SJSA1 (cell line): ENCODE measurements around the gene MOAP1. TPM values are rescaled to one million over a fixed set of nuclear protein-coding genes. Genes with fewer than 3 reads are reported as not detected.
A peak's percentile ranks its signal among the peaks of the same experiment; 100 is the strongest.
"Not testable (repeated sequence)": the region's sequence is repeated elsewhere in the genome, so short reads cannot be mapped to it uniquely, and the experiment has no call there.

Experiments
- DNase-seq, 2 experiments: peaks; one replicate each; pipeline ENCODE4 v3.0.0-alpha.2; 2015 to 2020; ENCODE audit warnings: low spot score in 2 of 2, low read depth in 1 of 2
- H3K27ac ChIP-seq: fragments of 250-450 bp; sonication (Bioruptor Pico); 2 replicates; pipeline ENCODE4 v1.5.1; 2020; ENCODE audit warnings: mild to moderate bottlenecking, moderate library complexity
- H3K27me3 ChIP-seq: fragments of 250-450 bp; sonication (Bioruptor Pico); replicated peaks from 2 replicates; pipeline ENCODE4 v1.5.1; 2020; ENCODE audit warnings: mild to moderate bottlenecking, moderate library complexity
- H3K36me3 ChIP-seq: fragments of 250-450 bp; sonication (Bioruptor Pico); 2 replicates; pipeline ENCODE4 v1.5.1; 2020; ENCODE audit warnings: mild to moderate bottlenecking
- H3K4me1 ChIP-seq: fragments of 250-450 bp; sonication (Bioruptor Pico); replicated peaks from 2 replicates; pipeline ENCODE4 v1.6.1; 2021; ENCODE audit warnings: mild to moderate bottlenecking
- H3K4me3 ChIP-seq: fragments of 250-450 bp; sonication (Bioruptor Pico); 2 replicates; pipeline ENCODE4 v1.5.1; 2020; ENCODE audit warnings: mild to moderate bottlenecking
- H3K9me3 ChIP-seq: fragments of 250-450 bp; sonication (Bioruptor Pico); replicated peaks from 2 replicates; pipeline ENCODE4 v1.5.1; 2020; ENCODE audit warnings: mild to moderate bottlenecking
- total RNA-seq: library from RNA; depleted of rRNA; stranded (reverse); fragments of >200 nt; shearing (Covaris generic); gene quantifications from 2 replicates; pipeline ENCODE4 v1.2.3, GENCODE V29; 2014; rRNA removed

Gene MOAP1, protein sequence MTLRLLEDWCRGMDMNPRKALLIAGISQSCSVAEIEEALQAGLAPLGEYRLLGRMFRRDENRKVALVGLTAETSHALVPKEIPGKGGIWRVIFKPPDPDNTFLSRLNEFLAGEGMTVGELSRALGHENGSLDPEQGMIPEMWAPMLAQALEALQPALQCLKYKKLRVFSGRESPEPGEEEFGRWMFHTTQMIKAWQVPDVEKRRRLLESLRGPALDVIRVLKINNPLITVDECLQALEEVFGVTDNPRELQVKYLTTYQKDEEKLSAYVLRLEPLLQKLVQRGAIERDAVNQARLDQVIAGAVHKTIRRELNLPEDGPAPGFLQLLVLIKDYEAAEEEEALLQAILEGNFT
- 10.0 and 10.6 TPM in 2 replicates for total RNA-seq

DNA sequence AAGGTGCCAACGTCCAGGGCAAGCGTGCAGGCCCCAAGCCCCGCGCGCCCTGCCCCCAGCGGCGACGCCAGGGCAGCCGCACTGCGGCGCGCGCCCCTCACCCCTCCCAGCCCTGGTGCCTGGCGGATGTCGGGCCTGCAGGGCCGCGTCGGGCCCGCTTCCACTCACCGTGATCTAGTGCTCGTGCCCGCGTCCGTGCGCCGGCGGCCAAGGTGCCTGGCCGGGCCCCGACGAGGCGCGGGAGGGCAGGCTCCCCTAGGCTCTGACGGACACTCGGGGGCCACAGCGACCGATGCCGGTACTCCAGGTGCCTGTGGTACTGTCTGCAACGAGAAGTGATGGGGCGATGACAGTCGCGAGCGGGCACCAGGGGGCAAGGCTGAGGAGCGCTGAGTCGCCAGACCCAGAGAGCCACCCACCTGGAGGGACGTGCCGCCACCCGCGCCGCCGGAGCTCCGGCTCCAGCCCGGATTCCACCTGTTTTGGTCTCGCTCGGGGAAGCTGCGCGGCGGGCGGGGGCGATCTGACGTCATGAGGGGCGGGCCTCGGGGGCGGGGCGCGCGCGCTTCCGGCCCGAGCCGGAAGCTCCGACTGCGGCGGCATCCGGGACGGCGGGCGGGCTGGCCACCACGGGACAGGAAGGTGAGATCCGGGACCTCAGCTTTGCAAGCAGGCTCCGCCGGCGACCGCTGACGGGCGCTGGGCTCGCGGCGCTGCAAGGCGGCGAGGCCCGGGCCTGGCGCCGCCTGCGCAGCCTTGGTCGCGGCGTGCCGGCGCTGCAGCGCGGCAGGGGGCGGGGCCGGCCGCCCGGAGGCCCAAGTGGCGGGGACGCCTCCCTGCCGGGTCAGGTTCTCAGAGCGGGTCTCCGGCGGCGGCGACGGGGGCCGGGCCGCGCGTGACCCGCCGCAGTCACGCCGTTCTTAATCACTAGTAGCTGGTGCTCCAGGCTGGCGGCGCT lies at the start of gene MOAP1, which contains the start of gene LYSET:
MOAP1 (minus strand) TSS at position 507 of the 958 bp plus-strand sequence. CDS start 655 bp downstream, outside the sequence.
LYSET (plus strand) TSS at position 927 of the 958 bp plus-strand sequence. CDS start 89 bp downstream, outside the sequence.
- Histone ChIP-seq H3K4me3 (peak within 1 kb of the TSS; percentile 73), H3K4me1 (peaks cover 11% of the 10 kb centered on the region; the same call in 1 of the 2 replicates), H3K36me3 (peaks cover 28% of the 10 kb centered on the region), H3K9me3 (no peaks in the 10 kb centered on the region), H3K27ac (peak within 1 kb of the TSS; percentile 23), H3K27me3 (no peaks in the 10 kb centered on the region)
- DNase-seq = peak; percentile 70 to 86

DNA sequence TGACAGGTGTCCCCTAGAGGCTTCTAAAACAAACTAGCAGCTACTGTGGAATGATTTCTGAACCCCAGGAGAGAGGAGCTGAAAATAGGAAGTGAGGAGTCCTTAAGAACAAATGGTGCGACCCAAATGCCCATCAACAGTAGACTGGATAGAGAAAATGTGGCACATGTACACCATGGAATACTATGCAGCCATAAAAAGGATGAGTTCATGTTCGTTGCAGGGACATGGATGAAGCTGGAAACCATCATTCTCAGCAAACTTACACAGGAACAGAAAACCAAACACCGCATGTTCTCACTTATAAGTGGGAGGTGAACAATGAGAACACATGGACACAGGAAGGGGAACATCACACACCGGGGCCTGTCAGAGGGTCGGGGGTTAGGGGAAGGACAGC lies 48.4 kb upstream of the MOAP1 start:
- peaks cover 25% of the 10 kb centered on the region for H3K4me1 ChIP-seq
- H3K36me3 ChIP-seq, H3K27me3 ChIP-seq, H3K4me3 ChIP-seq, H3K27ac ChIP-seq, H3K9me3 ChIP-seq, DNase-seq: not testable (repeated sequence)

DNA sequence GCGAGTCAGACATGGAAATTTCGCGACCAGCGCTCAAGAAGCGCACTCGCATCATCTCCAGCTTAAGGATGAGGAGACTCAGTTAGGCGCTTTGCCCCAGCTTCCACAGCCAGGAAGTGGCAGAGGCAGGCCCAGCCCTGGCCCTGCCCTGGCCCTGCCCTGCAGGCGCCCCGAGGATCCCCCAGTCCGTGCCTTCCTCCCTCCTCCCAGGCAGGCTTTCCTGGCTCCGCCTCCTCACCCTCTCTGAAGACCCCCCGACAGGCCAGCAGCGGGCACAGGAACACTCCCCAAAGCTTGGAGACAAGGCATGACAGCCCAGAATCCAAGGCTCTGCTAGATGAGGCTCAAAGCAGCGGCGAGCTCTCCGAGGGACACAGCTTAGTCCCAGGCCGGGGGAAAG lies 47.5 kb upstream of the MOAP1 start:
- H3K9me3 ChIP-seq = no peaks in the 10 kb centered on the region
- H3K27me3 ChIP-seq = no peaks in the 10 kb centered on the region
- DNase-seq = no peak
- H3K36me3 ChIP-seq = peaks cover 12% of the 10 kb centered on the region
- H3K4me3 ChIP-seq = no peak overlapping the region
- H3K27ac ChIP-seq = no peak overlapping the region
- H3K4me1 ChIP-seq = peaks cover 25% of the 10 kb centered on the region

DNA sequence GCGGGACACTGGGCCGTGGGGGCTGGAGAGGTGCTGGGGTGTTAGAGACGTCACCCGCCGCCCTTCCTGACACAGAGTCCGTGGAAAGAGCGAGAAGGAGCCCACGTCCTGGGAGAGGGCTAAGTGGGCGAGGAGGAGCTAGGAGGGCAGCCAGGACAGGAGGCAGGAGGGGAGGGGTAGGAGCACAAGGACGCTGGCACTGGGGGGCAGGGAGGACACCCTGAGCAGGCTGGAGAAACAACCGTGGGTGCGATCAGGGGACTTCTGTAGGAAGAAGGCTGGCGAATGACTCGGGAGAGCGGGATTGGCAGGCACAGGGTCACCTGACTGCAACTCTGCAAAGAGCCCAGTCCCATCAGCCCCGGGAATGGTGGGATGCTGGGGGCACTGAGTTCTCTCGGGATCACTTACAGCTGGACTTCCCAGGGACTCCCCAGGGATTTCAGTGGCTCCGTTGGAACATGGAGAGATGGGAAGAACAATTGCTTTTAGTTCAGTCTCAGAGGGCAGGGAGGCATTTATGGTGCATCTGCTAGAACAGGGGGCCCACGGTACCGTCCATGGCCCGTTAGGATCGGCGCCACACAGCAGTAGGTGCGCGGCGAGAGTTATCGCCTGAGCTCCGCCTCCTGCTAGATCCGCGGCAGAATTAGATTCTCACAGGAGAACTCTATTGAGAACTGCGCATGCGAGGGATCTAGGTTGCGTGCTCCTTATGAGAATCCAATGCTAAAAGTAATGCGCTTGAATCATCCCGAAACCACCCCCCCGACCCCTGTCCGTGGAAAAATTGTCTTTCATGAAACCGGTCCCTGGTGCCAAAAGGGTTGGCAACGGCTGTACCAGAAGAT lies 46.7 kb upstream of the MOAP1 start:
- Histone ChIP-seq H3K4me1 (peaks cover 25% of the 10 kb centered on the region), H3K9me3 (no peaks in the 10 kb centered on the region), H3K27me3 (no peaks in the 10 kb centered on the region), H3K27ac (no peak overlapping the region), H3K4me3 (peak overlapping the region; percentile 33), H3K36me3 (peaks cover 17% of the 10 kb centered on the region)
- peak in 1 of 2 experiments; percentile 17 for DNase-seq

DNA sequence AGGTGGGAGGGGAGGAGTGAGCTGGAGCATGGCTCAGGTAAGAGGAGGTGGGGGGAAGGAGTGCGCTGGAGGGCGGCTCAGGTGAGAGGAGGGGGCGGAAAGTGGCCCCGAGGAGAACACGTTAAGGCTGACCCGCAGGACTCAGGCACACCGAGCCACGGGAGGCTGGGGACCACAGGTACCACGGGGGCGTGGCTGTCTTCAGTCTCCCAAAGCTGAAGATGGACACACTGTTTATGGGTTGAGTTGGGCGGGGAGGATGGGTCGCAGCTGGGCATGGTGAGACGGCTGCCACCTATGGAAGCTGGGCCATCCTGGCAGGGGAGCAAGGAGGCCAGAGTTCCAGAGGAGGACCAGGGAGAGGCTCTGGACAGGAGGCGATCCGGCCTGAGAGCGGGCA lies 45.8 kb upstream of the MOAP1 start:
- Histone ChIP-seq H3K9me3 (no peaks in the 10 kb centered on the region), H3K4me3 (no peak overlapping the region), H3K36me3 (peaks cover 20% of the 10 kb centered on the region), H3K4me1 (peaks cover 20% of the 10 kb centered on the region), H3K27me3 (no peaks in the 10 kb centered on the region), H3K27ac (no peak overlapping the region)
- DNase-seq = no peak

DNA sequence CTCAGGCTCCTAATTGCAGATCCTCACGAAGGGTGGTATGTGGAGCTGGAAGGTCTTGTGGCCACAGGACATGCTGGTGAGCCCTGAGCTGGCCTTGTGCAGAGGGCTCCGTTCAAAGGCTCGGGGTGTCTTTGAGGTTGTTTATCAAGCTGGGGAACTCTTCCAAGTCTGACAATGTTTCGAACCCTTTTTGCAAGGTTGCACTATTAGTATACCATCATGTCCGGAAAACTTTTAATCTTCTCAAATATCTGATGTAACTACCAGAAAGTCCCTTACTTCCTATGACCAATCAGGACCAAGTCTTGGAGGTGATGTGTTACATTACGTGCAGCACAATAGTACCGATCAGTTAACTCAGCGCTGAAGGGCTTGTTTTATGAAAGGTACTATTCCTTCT lies 43.9 kb upstream of the MOAP1 start:
- DNase-seq = no peak
- Histone ChIP-seq H3K4me3 (no peak overlapping the region), H3K27me3 (no peaks in the 10 kb centered on the region), H3K4me1 (peaks cover 7% of the 10 kb centered on the region; the same call in 1 of the 2 replicates), H3K9me3 (no peaks in the 10 kb centered on the region), H3K36me3 (peaks cover 29% of the 10 kb centered on the region), H3K27ac (no peak overlapping the region)

DNA sequence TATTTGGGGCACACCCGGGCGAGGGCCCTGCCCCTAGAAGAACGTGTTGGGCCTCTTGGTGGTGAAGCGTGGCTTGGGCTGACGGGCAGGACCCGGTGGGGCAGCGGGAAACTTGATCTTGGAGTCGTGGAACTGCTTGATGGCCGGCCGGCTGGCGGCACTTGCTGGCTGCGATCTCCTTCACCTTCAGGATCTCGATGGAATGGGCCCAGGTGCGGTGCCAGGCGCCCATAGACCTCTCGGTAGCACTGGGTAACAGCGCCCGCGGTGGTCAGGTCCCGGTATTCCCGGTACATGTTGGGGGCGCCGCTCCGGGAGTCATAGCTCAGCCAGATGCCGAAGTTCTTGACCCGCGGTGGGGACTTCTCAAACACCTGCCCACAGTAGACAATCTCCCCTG lies 38.9 kb upstream of the MOAP1 start:
- Histone ChIP-seq H3K4me3 (no peak overlapping the region), H3K27me3 (no peaks in the 10 kb centered on the region), H3K36me3 (peaks cover 71% of the 10 kb centered on the region), H3K4me1 (no peaks in the 10 kb centered on the region), H3K27ac (no peak overlapping the region), H3K9me3 (no peaks in the 10 kb centered on the region)
- DNase-seq = no peak

DNA sequence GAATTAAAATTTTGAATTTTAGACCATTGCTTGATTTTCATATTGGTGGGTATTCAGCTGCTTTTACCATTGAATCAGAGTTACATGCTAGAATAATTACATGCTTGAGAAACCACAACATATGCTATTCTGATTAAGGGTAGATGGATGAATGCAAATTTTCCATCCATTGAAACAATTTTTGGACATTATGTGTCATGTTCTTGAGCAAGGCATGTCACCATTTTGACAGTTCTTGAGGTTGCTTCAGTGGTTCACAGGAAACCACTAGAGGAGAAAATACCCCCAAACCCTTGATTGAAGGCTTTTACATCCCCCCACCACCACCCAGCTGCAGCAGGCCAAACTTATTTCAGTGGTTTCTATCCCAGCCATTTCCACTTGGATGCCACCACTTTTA lies 35.8 kb upstream of the MOAP1 start:
- no peak overlapping the region for H3K27ac ChIP-seq
- DNase-seq = no peak

DNA sequence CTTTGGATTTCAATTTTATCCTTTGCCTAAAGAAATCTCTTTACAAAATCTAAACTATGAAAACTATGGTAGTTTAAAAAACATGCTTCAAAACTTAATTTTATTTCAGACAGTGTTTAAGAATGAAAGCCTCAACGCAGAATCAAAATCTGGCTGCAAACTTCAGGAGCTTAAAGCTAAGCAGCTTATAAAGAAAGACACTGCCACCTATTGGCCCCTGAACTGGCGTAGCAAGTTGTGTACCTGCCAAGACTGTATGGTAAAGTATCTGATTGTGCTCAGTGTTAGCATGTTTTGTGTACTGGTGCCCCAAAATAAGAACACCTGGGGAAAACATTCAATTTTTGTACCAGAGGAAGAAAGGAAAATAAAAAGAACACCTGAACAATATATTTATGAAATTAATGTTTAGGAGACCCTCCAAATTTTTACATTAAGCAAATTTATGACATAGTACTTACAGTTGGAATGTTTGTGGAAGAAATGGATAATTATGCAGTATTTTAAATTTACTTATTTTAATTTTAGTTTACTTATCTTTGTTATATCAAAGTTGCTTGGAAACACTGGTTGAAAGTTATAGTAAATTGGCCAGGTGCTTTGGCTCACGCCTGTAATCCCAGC lies 34.5 kb upstream of the MOAP1 start:
- Histone ChIP-seq H3K4me1 (no peaks in the 10 kb centered on the region), H3K36me3 (peaks cover 76% of the 10 kb centered on the region), H3K27ac (no peak overlapping the region), H3K27me3 (no peaks in the 10 kb centered on the region), H3K4me3 (no peak overlapping the region), H3K9me3 (no peaks in the 10 kb centered on the region)
- no peak for DNase-seq

More for the DNA sequence above, 35.8 kb upstream of the MOAP1 start:
- no peak overlapping the region for H3K4me3 ChIP-seq
- H3K9me3 ChIP-seq = no peaks in the 10 kb centered on the region
- no peaks in the 10 kb centered on the region for H3K4me1 ChIP-seq
- peaks cover 72% of the 10 kb centered on the region for H3K36me3 ChIP-seq
- no peaks in the 10 kb centered on the region for H3K27me3 ChIP-seq

DNA sequence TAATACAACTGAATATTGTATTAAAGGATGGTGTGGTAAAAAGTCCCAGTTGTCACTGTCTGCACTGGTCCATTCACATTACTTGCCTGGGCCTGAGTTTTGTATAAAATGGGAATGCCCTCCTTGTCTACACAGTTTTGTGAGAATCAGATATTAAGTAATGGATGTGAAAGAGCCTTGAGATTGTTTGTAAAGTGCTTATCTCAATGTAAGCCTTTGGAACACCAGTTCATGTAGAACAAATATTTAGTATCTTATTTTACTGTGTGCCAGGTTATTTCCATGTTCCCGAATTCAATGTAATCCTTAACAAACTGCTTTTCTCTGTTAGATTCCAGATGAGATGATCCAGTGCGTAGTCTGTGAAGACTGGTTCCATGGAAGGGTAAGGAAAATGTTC lies 29.9 kb upstream of the MOAP1 start:
- H3K9me3 ChIP-seq = no peaks in the 10 kb centered on the region
- no peak overlapping the region for H3K4me3 ChIP-seq
- DNase-seq = no peak
- peaks cover 72% of the 10 kb centered on the region for H3K36me3 ChIP-seq
- no peaks in the 10 kb centered on the region for H3K27me3 ChIP-seq
- H3K27ac ChIP-seq = no peak overlapping the region
- no peaks in the 10 kb centered on the region for H3K4me1 ChIP-seq

DNA sequence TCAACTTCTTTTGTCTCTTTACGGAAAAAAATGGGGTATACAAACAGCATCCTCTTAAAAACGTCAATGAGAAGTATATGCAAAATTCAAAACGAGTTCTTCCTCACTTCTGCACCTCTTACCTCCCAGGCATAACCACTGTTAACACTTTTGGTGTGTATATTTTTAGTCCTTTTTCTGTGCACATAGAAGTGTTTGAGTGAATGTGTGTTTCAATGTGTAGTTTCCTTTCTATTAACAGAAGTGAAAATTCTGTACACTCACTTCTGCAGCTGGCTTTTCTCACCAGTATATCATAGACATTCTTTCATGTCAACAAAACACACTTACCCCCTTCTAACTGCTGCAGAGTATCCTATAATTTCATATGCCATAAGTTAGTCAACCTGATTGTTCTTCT lies 27.7 kb upstream of the MOAP1 start:
- 0 out of 2 replicates have a peak, but pooled peaks cover 4% of the 10 kb centered on the region for H3K4me1 ChIP-seq
- DNase-seq = no peak
- H3K4me3 ChIP-seq = no peak overlapping the region
- no peaks in the 10 kb centered on the region for H3K27me3 ChIP-seq
- no peaks in the 10 kb centered on the region for H3K9me3 ChIP-seq
- H3K36me3 ChIP-seq = peaks cover 59% of the 10 kb centered on the region
- H3K27ac ChIP-seq = no peak overlapping the region

DNA sequence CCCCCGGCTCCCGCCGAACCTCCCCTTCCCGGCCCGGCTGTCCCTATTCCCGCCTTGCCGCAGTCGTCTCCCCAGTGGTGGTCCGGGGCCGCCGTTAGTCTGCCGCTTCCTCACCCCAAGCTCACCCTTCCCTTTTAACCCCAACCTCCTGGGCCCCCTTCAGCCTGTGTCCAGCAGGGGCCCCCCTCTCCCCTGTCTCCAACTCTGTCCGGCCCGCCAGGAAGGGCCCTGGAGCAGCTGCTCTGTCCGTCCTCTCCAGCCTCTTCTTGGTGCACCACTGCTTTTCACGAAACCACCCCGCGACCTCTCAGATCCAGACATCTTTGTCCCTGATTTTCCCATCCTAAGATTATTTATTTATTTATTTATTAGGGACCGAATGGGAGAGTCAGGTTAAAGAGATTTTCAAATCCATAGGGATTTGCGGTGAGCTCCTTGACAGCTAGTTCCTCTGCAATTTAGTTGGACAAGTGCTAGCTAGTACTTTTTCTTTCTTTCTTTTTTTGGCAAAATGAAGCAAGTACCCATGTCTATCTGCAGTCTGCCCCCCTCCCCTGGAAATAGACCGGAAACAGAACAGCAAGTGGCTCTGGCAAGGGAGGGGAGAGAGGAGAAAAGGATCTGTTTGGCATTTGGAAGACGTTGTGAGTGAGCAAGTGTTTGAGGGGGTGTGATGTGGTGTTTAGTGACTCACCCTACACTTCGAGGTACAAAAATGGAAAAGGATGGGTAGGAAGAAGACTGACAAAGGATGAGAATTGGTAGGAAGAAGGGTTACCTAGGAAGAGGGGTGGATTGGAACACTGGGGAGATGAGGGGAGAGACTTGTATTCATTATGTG lies 23.0 kb upstream of the MOAP1 start:
- DNase-seq = peak in 1 of 2 experiments; percentile 59
- peaks cover 22% of the 10 kb centered on the region for H3K36me3 ChIP-seq
- H3K9me3 ChIP-seq = no peaks in the 10 kb centered on the region
- peak overlapping the region; percentile 68 for H3K4me3 ChIP-seq
- H3K4me1 ChIP-seq = peaks cover 4% of the 10 kb centered on the region; the same call in 1 of the 2 replicates
- peak overlapping the region; percentile 47 for H3K27ac ChIP-seq
- no peaks in the 10 kb centered on the region for H3K27me3 ChIP-seq
